Fibroblast of the aortic adventitia (primary cell): ENCODE measurements around the gene GLTPD2. TPM values are rescaled to one million over a fixed set of nuclear protein-coding genes. Genes with fewer than 3 reads are reported as not detected.

Experiments used
- DNase-seq: peaks from one replicate; pipeline ENCODE4 v3.0.0-alpha.2; 2010; ENCODE audit warnings: low read depth
- H3K4me3 ChIP-seq: 2 replicates; pipeline ENCODE4 v1.5.1; 2011; ENCODE audit warnings: low read depth, mild to moderate bottlenecking, control low read depth, low read length, moderate library complexity
- total RNA-seq: library from RNA; depleted of rRNA; stranded (reverse); fragments of >200 nt; gene quantifications from 2 replicates; pipeline ENCODE4 v1.2.3, GENCODE V29; 2012; ENCODE audit warnings: low replicate concordance
- TF ChIP-seq, protein P1 (sequence below): IDR thresholded peaks from 2 replicates; pipeline ENCODE4 v1.5.1; 2011; ENCODE audit warnings: mild to moderate bottlenecking, low read length, control low read depth, inconsistent platforms; ENCODE audit not compliant: insufficient read depth

Gene GLTPD2
- total RNA-seq, 1 donor, result not detected

DNA sequence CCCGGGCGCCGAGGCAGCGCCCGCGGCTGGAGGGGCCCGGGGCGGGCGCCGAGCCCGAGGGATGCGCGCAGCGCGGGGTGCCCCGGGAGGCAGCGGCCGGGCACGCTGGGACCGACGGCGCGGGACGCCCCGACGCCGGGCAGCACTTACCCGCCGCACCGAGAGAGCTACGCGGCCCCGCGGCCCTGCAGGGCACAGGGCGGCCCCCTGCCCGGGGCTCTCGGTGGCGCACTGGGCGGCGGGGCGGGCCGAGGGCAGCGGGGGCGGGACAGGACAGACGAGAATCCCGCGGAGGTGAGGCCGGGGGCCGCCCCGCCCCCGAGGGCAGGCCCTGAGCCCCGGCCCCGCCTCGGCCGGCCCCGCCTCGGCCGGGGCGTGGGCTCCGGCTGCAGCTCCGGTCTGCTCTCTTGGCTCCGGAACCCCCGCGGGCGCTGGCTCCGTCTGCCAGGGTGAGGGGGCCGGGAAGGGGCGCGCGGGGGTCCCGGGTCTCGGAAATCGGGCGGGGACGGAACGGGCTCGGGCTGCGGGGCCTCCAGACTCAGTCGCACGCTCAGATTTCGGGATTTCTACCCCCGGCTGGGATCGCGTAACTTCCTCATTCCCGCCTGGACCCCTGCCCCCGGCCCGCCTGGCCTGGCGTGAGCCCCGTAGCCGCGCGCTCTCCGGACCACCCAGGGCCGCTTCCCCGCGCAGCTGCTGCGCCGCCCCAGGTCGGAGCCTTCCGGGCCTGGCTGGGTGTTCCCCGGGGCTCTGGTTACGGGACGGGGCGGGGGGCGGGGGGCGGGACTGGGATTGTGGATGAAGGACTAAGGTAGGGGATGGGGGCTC is 18.2 kb downstream of the GLTPD2 start, which contains the start of gene PLD2:
PLD2 (plus strand) TSS at position 376 of the 828 bp plus-strand sequence. CDS start 621 bp downstream, outside the sequence.
- TF ChIP-seq, protein P1, sequence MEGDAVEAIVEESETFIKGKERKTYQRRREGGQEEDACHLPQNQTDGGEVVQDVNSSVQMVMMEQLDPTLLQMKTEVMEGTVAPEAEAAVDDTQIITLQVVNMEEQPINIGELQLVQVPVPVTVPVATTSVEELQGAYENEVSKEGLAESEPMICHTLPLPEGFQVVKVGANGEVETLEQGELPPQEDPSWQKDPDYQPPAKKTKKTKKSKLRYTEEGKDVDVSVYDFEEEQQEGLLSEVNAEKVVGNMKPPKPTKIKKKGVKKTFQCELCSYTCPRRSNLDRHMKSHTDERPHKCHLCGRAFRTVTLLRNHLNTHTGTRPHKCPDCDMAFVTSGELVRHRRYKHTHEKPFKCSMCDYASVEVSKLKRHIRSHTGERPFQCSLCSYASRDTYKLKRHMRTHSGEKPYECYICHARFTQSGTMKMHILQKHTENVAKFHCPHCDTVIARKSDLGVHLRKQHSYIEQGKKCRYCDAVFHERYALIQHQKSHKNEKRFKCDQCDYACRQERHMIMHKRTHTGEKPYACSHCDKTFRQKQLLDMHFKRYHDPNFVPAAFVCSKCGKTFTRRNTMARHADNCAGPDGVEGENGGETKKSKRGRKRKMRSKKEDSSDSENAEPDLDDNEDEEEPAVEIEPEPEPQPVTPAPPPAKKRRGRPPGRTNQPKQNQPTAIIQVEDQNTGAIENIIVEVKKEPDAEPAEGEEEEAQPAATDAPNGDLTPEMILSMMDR, result no peak
- peak; percentile 57 for DNase-seq
- peak within 1 kb of the TSS; percentile 77 for H3K4me3 ChIP-seq

DNA sequence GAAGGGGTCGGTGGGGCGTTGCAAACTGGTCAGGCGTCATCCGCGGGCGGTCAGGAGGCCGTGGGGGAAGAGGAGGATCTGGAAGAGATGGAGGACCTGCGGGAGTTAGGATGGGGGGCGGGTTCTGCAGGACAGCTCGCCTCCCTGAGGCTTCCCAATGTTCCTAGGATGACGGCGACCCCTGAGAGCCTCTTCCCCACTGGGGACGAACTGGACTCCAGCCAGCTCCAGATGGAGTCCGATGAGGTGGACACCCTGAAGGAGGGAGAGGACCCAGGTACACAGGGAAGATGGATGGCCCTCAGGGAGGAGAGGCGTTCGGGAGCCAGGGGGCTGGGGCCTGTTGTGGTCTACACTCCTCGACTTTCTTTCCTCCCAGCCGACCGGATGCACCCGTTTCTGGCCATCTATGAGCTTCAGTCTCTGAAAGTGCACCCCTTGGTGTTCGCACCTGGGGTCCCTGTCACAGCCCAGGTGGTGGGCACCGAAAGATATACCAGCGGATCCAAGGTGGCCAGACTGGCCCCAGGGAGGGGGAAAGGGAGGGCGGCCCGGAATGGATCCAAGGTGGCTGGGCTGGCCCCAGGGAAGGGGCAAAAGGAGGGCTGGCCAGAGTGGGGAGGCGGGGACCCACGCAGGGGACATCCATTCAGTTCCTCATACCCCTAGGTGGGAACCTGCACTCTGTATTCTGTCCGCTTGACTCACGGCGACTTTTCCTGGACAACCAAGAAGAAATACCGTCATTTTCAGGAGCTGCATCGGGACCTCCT is 19.0 kb downstream of the GLTPD2 start:
- no peak for DNase-seq
- peak overlapping the region; percentile 77 for H3K4me3 ChIP-seq
- TF ChIP-seq, protein P1, result no peak

DNA sequence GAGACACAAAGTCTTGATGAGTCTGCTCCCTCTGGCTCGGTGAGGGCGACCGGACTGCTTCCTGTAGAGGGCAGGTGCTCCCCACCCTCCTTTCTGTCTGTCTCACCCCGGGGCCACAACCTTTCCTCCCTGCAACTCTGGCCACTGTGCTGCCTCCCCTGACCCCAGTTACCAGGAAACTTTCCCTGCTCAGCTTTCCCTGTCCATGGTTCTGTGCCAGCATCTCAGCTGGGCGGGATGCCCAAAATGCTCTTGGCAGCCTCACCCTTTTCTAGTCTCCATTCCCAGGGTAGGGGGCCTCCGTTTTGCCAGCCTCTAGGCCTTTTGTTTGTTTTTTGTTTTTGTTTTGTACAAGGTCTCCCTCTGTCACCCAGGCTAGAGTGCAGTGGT is 19.6 kb downstream of the GLTPD2 start:
- peak; percentile 49 for DNase-seq
- peak overlapping the region; percentile 77 for H3K4me3 ChIP-seq

DNA sequence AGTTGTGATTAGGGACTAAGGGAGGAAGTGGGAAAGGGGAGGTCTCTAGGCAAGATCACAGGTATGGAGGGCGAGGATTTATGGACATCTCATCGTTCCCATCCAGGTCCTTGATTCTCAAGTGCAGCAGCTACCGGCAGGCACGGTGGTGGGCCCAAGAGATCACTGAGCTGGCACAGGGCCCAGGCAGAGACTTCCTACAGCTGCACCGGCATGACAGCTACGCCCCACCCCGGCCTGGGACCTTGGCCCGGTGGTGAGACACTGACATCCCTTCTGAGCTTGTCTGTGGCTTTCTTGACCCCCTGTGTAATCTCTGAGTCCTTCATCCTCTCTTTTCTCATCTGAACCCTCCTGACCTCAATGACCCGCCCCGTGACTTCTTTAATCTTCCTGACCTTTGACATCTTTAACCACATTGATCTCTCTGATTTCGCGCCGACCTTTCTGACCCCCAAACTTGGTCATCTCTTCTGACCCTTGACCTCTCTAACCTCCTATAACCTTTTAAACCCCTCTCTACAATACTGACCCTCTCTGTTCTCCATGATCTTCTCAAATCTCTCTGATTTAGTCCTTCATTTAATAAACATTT is 22.0 kb downstream of the GLTPD2 start:
- TF ChIP-seq, protein P1, result no peak
- H3K4me3 ChIP-seq, result no peak overlapping the region
- no peak for DNase-seq

More for the DNA sequence above, 19.6 kb downstream of the GLTPD2 start:
- TF ChIP-seq, protein P1, result no peak

DNA sequence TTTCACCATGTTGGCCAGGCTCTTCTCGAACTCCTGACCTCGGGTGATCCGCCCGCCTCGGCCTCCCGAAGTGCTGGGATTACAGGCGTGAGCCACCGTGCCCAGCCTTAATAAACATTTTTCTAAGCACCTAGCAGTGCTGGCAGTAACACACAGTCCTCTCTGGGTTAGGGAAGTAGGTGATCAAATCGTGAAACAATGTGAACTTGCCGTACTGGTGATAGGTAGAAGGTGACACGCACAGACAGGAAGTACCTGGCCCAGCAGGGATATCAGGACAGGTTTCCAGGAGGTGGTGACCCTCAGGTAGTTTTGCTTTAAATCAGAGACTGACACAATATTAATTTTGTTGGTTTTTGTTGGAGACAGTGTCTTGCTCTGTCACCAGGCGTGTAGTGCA is 22.7 kb downstream of the GLTPD2 start:
- TF ChIP-seq, protein P1, result no peak
- no peak overlapping the region for H3K4me3 ChIP-seq
- no peak for DNase-seq

DNA sequence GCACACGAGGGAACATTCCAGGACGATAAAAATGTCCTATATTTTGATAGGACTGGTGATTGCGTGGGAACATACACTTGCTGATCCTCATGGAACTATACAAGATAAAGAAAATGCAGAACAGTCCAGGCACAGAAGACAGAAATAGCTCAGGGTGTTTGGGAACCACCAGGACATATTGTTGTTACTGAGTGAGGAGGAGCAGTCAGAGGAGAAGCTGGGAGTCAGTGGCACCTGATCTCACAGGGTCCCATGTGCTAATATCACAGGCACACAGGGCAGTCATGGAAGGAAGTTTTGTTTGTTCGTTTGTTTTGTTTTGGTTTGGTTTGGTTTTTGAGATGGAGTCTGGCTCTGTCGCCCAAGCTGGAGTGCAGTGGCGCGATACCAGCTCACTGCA is 23.9 kb downstream of the GLTPD2 start:
- no peak for DNase-seq
- TF ChIP-seq, protein P1, result no peak
- H3K4me3 ChIP-seq, result no peak overlapping the region
